ENCODE results near the gene CPPED1.
"Not testable (repeated sequence)": the region's sequence is repeated elsewhere in the genome, so short reads cannot be mapped to it uniquely, and the experiment has no call there.

CPPED1 gene

GRCh38 chr16:12766853-12767252 lies 36.8 kb downstream of the CPPED1 start:
- DNase-seq (ENCODE audit: low read depth) = no peak

GRCh38 chr16:12766208-12766607 lies 37.5 kb downstream of the CPPED1 start:
- not testable (repeated sequence) for DNase-seq (ENCODE audit: low read depth)

GRCh38 chr16:12764813-12765488 lies 38.7 kb downstream of the CPPED1 start:
- no peak for DNase-seq (ENCODE audit: low read depth)

GRCh38 chr16:12763517-12763916 lies 40.2 kb downstream of the CPPED1 start:
- no peak for DNase-seq (ENCODE audit: low read depth)

GRCh38 chr16:12760819-12761611 lies 42.7 kb downstream of the CPPED1 start:
- DNase-seq (ENCODE audit: low read depth) = no peak

GRCh38 chr16:12758670-12759558 lies 44.8 kb downstream of the CPPED1 start:
- no peak for DNase-seq (ENCODE audit: low read depth)

GRCh38 chr16:12758031-12758669 lies 45.5 kb downstream of the CPPED1 start:
- no peak for DNase-seq (ENCODE audit: low read depth)

GRCh38 chr16:12757546-12757945 lies 46.1 kb downstream of the CPPED1 start:
- DNase-seq (ENCODE audit: low read depth) = no peak

- peak; percentile 25 for DNase-seq (ENCODE audit: low read depth)
These were observed 48.7 kb downstream of the CPPED1 start for GRCh38 chr16:12754824-12755543.

GRCh38 chr16:12753203-12754023 lies 50.3 kb downstream of the CPPED1 start:
- no peak for DNase-seq (ENCODE audit: low read depth)

- no peak for DNase-seq (ENCODE audit: low read depth)
These were observed 51.5 kb downstream of the CPPED1 start for GRCh38 chr16:12752159-12752558.

- no peak for DNase-seq (ENCODE audit: low read depth)
These were observed 53.2 kb downstream of the CPPED1 start for GRCh38 chr16:12750554-12750918.

GRCh38 chr16:12749076-12749475 lies 54.6 kb downstream of the CPPED1 start:
- DNase-seq (ENCODE audit: low read depth) = no peak

GRCh38 chr16:12747827-12748226 lies 55.9 kb downstream of the CPPED1 start:
- no peak for DNase-seq (ENCODE audit: low read depth)

- DNase-seq (ENCODE audit: low read depth) = no peak
These were observed 56.4 kb downstream of the CPPED1 start for GRCh38 chr16:12747261-12747660.

GRCh38 chr16:12744860-12745259 lies 58.8 kb downstream of the CPPED1 start:
- DNase-seq (ENCODE audit: low read depth) = no peak

- no peak for DNase-seq (ENCODE audit: low read depth)
These were observed 60.9 kb downstream of the CPPED1 start for GRCh38 chr16:12742741-12743140.

GRCh38 chr16:12740986-12741610 lies 62.6 kb downstream of the CPPED1 start:
- DNase-seq (ENCODE audit: low read depth) = no peak

GRCh38 chr16:12739738-12740137 lies 63.9 kb downstream of the CPPED1 start:
- no peak for DNase-seq (ENCODE audit: low read depth)

GRCh38 chr16:12737563-12737962 lies 66.1 kb downstream of the CPPED1 start:
- DNase-seq (ENCODE audit: low read depth) = no peak

Measured in GM04503 (cell line).